NCI-H510A treated with DMSO at 0.1 percent for 48 hours (cell line): ENCODE results near the gene TTC3.
"Not testable (repeated sequence)": the region's sequence is repeated elsewhere in the genome, so short reads cannot be mapped to it uniquely, and the experiment has no call there.

ENCODE experiments used
- DNase-seq: peaks from one replicate; lab custom pipeline; 2025; lab: John Stamatoyannopoulos, UW

The TTC3 gene, protein sequence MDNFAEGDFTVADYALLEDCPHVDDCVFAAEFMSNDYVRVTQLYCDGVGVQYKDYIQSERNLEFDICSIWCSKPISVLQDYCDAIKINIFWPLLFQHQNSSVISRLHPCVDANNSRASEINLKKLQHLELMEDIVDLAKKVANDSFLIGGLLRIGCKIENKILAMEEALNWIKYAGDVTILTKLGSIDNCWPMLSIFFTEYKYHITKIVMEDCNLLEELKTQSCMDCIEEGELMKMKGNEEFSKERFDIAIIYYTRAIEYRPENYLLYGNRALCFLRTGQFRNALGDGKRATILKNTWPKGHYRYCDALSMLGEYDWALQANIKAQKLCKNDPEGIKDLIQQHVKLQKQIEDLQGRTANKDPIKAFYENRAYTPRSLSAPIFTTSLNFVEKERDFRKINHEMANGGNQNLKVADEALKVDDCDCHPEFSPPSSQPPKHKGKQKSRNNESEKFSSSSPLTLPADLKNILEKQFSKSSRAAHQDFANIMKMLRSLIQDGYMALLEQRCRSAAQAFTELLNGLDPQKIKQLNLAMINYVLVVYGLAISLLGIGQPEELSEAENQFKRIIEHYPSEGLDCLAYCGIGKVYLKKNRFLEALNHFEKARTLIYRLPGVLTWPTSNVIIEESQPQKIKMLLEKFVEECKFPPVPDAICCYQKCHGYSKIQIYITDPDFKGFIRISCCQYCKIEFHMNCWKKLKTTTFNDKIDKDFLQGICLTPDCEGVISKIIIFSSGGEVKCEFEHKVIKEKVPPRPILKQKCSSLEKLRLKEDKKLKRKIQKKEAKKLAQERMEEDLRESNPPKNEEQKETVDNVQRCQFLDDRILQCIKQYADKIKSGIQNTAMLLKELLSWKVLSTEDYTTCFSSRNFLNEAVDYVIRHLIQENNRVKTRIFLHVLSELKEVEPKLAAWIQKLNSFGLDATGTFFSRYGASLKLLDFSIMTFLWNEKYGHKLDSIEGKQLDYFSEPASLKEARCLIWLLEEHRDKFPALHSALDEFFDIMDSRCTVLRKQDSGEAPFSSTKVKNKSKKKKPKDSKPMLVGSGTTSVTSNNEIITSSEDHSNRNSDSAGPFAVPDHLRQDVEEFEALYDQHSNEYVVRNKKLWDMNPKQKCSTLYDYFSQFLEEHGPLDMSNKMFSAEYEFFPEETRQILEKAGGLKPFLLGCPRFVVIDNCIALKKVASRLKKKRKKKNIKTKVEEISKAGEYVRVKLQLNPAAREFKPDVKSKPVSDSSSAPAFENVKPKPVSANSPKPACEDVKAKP (N-terminal part only)

DNA sequence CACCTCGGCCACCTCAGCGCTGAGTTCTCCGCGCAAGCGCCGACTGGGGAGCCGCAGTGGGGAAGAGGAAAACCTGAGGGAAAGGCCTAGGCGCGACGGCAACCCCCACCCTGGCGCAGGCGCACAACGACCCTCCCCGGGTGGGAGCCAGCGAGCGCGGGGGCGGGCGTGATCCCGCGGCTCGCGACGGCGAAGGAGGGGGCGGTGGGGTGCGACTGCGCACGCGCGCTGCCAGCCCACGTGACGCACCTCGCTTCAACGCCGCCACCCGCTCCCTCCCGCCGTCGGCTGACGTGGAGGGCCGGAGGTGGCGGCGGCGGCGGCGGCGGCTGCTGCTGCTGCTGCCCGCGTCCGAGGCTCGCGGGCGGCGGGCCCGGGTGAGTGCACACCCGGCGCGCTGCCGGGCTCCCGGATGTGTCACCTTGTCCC is at the start of gene TTC3, which contains the start of gene PIGP:
Gene TTC3, plus strand, starts transcription at position 267 of the 429 bp plus-strand sequence. CDS start 14,004 bp downstream, outside the sequence.
Gene PIGP, minus strand, starts transcription at position 84 of the 429 bp plus-strand sequence. CDS start 556 bp downstream, outside the sequence.
- peak; percentile 88 for DNase-seq

DNA sequence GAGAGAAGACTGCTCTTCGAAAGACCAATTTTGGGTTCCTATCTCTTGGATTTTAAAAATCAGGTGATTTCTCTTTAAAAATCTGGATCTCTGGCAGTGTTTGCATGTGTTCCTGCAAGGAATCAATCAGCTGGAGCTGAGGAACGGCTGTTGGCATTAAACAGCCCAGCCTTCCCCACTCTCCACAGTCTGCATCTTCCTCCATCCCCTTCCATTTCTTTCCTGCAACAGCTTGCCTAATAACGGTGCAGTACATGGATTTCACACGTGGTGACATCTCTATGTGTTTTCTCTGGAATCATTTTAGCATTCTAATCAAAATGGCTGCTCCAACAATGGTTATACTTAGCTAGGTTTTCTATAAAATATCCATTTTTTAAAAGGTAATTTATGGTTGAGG is 46.6 kb upstream of the TTC3 start:
- DNase-seq = no peak

DNA sequence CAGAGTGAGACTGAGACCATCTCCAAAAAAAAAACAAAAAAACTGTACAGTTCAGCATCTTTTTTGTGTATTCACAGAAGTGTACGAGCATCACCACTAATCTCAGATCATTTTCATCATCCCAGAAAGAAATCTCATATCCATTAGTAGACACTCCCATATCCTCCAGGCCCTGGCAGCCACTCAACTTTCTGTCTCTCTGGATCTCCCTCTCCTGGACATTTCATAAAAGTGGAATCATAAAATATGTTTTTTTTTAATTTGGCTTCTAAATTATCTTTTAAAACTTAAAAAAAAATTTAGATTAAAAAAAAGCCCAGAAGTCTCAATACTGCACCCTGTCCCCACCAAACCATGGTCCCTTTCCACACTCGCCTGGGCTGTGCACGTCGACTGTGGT is 44.5 kb upstream of the TTC3 start:
- no peak for DNase-seq

DNA sequence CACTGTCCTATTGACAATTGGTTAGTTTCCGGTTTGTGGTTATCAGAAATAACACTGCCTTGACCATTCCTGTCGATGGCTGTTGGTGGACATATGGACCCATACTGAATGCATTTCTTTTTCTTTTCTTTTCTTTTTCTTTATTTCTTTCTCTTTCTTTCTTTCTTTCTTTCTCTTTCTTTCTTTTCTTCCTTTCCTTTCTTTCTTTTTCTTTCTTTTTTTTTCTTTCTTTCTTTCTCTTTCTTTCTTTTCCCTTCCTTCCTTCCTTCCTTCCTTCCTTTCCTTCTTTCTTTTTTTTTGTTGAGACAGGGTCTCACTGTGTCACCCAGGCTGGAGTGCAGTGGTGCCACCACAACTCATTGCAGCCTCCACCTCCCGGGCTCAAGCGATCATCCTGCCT is 42.2 kb upstream of the TTC3 start:
- DNase-seq = no peak

DNA sequence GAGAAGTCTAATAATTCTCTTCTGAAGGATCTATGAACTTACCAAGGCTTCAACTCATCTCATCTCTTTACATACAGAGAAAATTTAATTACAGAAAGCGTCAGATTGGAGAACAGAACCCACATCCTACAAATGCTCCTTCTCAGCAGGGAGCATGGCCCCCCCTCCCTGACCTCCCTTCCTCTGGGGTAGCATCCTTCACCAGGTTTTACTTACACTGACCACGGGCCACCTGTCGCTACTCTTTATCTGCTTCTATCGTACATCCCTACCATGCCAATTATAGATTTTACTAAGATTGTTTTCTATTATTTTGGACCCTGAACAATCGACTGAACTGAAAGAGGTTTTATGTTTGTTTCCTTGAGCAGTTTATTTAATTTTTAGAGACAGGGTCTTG is 40.8 kb upstream of the TTC3 start:
- DNase-seq = no peak

DNA sequence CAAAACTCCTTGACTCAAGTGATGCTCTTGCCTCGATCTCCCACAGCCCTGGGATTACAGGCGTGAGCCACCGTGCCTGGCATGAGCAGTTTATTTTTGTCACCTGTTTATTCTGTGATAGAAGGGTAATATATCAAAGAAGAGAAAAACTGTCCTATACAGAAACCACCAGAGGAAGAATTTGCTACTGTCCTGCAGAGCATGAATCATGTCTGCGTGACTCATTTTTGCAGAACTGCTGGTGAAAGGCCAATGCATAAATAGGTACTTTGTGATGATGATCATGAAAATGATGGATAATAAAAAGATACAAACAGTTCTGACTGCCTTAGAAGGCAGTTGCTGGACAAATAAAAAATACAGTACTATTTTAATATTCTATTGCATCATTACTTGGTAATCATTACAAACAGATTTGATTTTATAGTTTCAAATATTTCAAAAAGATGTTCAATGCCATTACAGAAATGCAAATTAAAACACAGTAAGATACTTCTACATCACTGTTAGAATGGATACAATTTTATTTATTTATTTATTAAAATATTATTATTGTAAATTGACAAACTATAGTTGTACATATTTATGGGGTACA is 40.1 kb upstream of the TTC3 start:
- DNase-seq = no peak

DNA sequence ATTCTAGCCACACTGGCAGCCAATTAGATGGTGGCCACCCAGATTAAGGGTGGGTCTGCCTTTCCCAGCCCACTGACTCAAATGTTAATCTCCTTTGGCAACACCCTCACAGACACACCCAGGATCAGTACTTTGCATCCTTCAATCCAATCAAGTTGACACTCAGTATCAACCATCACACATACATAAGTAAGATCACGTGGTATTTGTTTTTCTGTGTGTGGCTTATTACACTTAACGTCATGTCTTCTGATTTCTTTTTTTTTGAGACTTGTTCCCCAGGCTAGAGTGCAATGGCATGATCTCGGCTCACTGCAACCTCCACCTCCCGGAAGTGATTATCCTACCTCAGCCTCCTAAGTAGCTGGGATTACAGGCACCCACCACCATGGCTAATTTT is 38.7 kb upstream of the TTC3 start:
- not testable (repeated sequence) for DNase-seq

DNA sequence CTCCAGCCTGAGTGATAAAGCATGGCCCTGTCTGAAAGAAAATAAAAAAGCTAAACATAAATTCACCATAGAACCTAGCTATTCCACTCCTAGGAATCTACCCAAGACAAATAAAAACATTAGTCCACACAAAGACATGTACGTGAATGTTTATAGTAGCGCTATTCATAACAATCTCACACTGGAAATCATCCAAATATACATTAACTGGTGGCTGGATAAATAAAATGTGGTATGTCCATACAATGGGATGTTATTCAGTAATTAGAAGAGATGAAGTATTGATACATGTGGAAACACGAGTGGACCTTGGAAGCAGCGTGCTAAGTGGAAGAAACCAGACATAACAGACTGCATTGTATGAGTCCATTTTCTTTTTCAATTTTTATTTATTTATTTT is 36.9 kb upstream of the TTC3 start:
- DNase-seq = no peak

DNA sequence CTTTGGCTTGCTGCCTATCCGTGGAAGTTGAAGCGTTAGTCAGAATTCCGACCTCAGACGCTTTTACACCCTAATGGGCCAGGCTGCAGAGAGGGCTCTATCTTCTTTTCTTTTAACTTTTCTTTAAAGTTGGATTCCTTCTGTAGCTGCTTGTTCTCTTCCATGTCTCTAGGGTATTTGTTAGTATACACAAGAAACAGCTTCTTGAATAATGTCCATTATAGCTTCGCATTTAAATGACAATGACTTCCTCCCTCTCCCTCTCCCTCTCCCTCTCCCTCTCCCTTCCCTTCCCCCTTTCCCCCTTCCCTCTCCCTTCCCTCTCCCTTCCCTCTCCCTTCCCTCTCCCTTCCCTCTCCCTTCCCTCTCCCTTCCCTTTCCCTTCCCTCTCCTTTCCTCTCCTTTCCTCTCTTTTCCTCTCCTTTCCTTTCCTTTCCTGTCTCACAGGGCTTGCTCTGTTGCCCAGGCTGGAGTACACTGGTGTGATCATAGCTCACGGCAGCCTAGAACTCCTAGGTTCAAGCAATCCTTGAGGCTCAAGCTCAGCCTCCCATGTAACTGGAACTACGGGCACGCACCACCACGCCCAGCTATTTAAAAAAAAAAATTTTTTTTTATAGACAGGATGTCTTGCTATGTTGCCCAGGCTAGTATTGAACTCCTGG is 33.5 kb upstream of the TTC3 start:
- DNase-seq = no peak

DNA sequence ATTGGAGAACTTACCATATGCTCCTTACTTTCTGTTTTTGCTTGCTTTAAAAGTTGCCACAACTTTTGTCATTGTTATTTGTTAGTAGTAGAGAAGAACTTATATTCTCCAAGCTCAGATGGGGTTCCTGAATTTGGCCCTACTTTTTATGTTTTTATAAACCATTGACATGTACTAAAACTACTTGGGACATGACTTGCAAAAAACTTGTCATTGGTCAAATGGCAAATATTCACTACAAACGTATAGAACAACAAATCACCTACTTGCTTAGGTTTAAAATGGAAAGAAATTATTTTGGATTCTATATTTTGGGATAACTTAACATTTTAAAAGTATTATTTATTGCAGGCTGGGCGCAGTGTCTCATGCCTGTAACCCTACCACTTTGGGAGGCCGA is 32.8 kb upstream of the TTC3 start:
- no peak for DNase-seq

DNA sequence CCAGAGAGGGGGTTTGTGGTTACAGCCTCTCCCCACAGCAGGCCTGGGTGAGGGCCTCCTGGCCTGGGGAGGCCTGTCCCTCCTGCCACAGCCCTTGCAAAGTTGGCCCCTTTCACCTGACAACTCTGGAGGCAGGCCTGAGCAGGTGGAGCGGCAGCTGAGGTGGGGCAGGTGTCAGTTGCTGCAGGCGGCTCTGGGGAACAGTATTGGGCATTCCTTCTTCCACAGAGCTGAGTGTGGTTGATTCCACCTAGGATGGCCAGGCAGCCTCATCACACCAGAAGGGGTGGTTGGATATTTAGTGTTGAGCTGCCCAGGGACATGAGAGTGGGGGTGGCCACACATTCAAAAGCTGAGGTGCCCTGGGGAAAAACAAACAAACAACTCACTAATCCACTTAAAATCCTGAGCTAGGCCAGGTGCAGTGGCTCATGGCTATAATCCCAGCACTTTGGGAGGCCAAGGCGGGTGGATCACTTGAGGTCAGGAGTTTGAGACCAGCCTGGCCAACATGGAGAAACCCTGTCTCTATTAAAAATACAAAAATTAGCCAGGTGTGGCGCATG is 31.3 kb upstream of the TTC3 start:
- DNase-seq = peak; percentile 78

DNA sequence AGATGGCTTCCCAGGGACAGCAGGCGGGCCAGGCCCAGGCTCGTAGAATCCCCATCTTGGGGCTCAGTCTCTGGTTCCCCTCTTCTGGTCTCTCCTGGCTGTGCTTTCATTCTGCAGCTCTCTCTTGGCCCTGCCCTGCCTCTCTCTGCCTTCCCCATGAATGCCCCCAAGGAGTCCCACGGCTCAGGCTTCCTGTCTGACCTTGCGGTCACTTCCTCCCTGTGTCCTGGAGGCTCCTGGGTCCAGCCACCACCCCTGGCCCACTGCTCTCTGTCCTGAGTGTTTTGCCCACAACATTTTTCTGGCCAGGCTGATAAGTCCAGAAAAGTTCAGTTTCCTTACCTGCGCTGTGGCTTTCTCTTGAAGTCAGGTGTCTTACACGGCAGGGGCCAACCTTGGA is 29.2 kb upstream of the TTC3 start:
- DNase-seq = no peak

DNA sequence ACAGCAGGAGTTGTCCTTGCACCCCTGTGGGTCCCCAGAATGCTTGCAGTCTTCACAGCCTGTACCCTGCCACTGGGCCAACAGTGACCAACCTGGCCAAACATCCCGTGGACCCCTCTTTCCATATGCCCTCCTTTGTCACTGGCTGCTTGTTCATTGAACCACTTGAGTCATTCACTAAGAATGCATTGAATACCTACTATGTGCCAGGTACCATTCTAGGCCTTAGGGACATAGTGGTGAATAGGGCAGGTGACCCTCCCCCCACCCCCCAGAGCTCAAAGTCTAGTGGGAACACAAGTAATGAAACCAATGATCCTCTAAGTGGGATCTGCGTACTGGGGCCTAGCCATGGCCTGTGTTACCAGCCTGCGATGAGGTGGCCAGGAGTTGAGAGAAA is 28.4 kb upstream of the TTC3 start:
- DNase-seq = no peak

DNA sequence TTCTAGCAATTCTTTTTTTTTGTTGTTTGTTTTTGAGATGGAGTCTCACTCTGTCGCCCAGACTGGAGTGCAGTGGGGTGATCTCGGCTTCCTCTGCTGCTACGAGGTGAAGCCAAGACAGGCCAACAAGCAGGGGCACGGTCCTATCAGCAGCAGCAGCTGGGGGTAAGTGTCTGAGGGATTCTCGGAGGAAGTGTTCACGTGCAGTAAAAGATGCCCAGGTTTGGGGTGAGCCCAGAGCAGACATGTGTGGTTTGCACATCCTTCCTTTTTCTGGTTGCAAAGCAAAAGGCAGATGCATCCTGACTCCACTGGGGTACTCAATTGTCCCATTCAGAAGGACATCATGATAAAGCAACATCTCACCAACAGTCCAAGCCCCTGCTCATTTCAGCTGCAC is 27.9 kb upstream of the TTC3 start:
- no peak for DNase-seq

DNA sequence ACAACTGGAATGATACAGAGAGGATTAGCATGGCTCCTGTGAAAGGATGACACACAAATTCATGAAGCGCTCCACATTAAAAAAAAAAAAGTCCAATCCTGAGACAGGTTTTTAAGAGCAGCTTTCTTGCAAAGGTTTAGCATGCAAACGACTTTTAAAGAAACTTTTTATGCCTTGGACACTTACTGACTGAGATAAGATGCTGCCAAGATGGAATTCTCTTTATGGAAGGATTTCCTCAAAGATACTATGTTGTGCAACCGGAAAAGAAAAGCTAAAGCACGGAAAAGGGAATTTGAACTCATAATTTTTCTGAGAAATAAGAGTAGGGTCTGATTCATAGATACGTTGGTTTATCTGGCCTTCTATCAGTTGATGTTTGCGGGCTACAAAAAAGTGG is 27.5 kb upstream of the TTC3 start:
- no peak for DNase-seq

DNA sequence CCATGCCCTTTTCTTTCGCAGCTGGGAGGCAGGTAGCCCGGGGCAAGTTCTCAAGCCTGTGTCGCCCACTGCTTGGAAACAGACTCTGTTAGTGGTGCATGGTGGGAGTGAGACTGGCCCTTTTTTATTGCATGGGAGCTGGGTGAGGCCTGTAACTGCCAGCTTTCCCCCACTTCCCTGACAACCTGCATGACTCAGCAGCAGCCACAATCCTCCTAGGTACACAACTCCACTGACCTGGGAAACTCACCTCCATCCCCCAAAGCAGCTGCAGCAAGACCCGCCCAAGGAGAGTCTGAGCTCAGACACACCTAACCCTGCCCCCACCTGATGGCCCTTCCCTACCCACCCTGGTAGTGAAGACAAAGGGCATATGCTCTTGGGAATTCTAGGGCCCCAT is 26.0 kb upstream of the TTC3 start:
- no peak for DNase-seq

DNA sequence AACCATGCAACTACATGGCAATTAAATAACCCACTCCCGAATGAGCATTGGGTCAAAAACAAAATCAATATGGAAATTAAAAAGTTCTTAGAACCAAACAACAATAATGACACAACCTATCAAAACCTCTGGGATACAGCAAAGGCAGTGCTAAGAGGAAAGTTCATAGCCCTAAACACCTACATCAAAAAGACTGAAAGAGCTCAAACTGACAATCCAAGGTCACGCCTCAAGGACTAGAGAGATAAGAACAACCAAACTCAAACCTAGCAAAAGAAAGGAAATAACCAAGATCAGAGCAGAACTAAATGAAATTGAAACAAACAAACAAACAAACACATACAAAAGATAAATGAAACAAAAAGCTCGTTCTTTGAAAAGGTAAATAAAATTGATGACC is 23.3 kb upstream of the TTC3 start:
- not testable (repeated sequence) for DNase-seq

DNA sequence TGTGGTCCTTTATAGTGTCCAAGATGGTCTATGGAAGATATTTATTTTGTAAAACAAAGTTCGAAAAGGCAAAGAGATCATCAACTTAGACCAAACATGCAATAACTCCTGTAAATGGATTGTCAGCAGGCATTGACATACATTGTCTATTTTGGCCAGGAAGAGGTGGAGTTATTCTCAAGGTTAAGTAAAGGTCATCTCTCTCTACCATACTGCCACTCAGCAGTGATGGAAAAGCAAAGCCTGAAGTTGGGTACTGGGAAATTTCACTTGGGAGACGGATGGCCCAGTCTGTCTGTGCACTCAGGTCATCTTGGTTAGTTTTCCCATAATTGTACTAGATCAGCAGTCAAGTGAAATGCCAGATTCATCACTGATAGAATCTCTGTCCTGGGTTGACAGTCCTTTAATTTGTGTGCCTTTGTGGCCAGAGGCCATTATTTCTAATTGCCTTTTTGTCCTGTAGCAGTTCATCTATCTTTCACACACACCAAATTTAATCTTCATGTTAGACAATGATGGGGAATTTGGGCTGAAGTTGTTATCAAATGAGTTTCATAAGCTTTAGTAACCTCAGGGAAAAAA is 17.7 kb upstream of the TTC3 start:
- DNase-seq = no peak

DNA sequence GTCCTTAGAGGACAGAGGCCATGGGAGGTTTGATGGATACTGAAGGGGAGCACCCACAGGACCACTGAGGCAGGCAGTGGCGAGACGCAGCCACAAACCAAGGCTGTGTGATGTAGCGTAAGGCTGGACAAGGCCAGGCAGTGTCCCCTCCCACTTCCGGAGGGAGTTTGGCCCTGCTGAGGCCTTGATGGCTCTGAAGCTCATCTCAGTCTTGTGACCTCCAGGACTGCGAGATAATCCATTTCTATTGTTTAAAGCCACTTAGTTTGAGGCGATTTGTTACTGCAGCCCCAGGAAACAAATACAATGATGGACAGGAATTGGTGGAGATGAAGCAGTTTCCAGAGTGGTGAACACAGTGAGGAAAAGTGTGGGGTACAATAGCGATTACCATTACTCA is 15.4 kb upstream of the TTC3 start:
- DNase-seq = no peak

DNA sequence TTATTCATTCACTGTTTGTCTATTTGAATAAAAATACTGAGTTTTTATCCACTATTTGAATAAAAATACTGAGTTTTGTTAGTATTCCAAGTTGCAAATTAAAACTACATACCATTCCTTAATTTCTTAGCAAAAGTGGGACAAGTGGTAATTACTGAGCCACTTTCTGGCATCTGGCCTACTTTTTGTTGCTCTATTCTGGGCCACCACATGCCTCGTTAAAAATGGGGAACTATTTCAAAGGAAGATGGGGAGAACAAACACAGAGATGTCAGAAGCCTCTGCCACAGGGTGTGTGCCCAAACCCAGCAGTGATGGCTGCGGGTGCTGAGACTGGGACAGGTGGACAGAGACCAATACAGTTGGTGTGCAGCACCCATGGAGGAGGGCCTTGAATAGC is 14.8 kb upstream of the TTC3 start:
- no peak for DNase-seq

DNA sequence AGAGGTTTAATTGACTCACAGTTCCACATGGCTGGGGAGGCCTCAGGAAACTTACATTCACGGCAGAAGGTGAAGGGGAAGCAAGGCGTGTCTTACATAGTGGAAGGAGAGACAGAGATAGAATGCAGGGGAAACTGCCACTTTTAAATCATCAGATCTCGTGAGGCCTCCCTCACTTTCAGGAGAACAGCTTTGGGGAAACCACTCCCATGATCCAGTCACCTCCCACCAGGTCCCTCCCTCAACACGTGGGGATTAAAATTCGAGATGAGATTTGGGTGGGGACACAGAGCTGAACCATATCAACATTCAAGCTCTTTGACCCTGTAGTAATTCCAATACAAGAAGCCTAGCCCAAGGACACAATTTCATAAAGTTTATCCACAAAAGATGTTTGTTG is 13.9 kb upstream of the TTC3 start:
- no peak for DNase-seq
